Glomerular endothelial cell (primary cell): ENCODE measurements around the gene PCDH1. TPM values are rescaled to one million over a fixed set of nuclear protein-coding genes. Genes with fewer than 3 reads are reported as not detected.
"Not testable (repeated sequence)": the region's sequence is repeated elsewhere in the genome, so short reads cannot be mapped to it uniquely, and the experiment has no call there.

ENCODE experiments used
- DNase-seq: peaks from one replicate; pipeline ENCODE4 v3.0.0-alpha.2; 2011; ENCODE audit warnings: low read depth, low spot score; ENCODE audit errors: extremely low read depth
- total RNA-seq: library from RNA; depleted of rRNA; stranded (reverse); fragments of >200 nt; gene quantifications from 2 replicates; pipeline ENCODE4 v1.2.3, GENCODE V29; 2015

PCDH1 gene
- total RNA-seq, 1 donor from 2014 or later, result 479 TPM

DNA sequence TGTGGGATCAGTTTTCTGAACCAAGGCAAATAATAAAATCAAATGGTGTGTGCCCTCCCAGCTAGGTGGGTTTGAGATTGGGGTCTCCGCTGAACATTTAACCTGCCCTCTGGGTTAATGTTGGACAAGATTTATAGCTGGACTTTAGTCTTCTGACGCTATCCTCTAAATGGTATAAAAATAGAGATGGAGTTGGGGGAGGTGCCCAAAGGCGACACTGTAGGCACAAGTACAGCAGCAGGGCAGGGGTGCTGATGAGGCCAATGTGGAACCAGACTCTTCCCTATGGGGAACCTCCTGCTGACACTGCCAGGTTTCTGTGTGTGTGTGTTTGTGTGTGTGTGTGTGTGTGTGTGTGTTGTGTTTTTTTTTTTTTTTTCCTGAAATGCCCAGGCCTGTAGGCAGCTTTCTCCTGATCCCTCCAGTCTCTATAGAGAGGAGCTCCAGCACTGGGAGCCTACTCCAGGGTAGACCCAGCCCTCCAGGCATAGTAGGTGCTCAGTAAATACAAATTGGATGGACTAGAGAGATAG, 37.9 kb downstream of the PCDH1 start:
- DNase-seq, result no peak

DNA sequence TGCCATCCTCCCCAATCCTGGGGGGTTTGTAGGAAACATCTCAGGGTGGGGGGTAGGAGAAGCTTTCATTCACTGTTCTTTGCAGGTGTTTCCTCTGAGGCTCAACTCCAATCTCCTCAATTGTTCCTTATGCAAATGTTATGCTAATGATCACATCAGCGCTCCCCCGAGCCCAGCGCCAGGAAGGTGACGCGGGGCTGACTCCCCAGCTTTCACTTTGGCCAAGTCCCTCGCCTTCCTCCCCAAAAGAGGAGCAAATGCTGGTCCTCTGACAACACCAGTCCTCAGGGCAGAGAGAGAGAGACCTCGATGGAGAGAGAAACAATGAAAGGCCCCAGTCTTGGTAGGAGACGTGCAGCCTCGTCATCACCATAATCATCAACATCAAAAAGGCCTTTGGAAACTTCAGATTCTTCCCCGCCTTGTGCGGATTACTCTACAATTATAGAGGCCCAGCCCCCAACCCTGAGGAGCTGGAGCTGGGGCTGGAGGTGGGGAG, 39.1 kb downstream of the PCDH1 start:
- DNase-seq, result peak; percentile 76

DNA sequence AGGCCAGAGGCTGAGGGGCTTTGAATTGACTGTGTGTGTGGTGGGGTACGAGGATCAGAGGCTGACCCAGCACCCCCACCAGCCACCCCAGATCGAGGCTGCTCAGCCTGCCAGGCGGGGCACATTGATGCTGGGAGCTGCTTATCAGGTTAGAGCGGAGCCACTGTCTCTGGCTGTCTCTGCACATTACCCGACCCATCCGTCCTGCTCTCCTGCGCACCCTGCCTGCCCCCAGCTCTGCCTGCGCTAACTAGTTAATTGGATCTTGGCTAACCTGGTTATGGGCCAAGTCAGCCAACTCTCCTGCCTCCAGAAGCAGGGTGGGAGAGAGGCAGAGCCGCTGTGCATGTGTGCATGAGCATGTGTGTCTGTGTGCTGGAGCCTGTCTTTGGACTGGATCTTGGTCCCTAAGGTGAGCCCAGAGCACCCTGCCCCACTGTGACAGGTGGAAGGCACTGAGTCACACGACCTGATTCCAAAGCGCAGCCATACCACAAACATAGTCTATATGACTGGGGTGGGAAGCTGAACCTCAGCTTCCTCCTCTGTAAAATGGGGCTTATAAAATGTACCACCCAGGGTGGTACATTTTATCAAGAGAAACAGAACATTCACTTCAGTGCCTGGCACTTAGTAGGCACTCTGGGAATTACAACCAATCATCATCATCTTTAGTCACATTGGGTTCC, 39.7 kb downstream of the PCDH1 start:
- DNase-seq, result no peak

DNA sequence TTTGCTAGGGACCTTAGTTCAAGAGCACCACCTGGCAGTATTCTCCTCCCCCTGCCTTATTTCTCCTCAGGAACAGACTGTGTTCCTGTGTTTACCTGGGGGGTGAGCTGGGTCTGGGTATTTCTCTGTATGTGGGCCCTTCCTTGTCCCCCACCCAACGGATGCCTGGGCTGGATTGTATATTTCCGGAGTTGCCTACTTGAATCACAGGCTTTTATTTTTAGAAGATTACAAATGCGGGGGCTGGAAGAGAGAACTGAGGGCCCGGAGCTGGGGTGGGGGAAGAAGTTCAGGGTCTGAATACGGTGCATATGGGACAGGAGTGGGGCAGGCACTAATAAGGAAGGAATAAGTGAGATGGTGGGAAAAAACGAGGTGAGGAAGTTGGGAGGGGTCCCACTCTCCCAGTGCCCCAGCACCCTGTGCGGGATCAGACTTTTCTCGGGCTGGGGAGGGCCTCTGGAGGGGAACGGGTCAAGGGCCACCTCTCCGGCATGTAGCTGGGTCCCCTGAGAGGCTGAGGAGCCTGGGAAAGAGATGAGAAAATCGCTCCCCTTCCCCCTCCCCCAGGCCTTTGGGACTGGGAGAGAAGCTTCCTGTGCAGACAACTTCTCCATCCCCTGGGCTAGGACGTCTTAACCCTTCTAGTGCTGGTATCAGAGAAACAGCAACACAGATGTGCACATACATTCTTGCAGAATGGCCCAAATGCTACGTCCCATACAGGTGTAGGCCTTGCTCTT, 42.1 kb downstream of the PCDH1 start:
- no peak for DNase-seq

DNA sequence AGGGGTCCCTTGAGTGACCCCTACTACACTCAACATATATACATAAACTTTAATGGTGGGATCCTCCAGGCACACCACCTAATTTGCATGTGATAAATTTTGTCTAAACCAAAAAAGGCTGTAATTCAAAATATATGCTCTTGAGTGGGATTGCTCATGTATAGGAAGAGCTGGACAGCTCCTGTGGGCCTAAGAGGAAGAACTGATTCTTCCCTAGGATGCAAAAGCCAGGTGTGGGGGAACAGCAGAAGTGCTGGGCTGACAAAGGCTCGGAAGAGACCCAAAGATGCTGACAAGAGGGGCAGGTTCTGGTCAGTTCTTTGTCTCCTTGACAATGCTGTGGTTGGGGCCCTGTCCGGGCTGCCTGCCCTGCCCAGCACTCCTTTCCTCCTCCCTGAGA, 43.9 kb downstream of the PCDH1 start:
- DNase-seq, result no peak

DNA sequence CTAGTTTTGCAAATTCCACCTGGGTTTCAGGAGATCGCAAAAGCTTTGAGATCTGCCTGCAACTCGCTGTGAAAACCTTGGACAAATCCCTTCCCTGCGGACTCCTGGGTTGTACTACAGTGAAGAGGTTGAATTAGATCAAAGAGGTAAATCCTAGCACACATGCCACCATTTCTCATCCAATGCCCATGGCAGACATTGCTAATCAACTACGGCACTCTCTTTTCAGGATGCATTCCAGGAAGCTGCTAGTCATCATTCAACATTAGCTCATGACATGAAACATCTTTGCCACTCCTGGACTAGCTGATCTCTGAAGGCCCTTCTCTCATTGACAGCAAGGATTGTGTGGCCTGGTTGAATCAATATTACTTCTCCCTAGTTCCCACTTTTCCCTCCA, 46.1 kb downstream of the PCDH1 start:
- DNase-seq, result no peak

DNA sequence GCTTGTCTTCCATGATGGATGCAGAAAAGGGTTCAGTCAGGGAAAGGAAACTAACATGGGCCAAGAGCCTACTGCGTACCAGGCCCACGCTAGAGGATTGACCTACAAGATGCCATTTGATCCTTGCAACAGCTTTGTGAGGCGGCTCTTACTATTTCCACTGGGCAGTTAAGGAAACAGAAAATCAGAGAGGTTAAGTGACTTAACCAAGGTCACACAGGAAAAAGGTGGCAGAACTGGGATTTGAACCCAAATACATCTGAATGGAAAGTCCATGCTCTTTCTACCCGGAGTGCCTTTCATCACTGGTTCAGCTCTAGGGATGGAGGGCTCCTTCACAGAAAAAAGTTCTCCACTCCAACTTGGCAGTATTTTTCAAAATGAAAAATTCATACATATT, 50.0 kb downstream of the PCDH1 start:
- no peak for DNase-seq

DNA sequence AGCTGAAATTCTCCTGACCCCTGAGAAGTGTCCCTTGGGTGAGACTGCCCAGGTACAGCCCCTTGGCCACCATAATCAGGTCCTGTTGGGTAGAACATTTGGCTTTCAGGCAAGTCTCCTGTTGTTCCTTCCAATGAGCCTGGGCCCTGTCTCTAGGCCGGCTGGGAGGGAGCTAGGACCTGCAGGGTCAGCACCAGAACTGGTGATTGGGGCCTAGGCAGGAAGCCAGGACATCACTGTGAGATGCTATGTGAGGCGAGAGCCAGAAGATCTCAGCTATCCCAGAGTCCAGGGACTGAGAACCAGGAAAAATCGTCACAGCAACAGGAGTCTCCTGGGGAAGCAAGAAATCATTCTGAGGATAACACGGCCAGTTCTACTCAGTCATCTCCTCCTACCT, 51.5 kb downstream of the PCDH1 start:
- no peak for DNase-seq

DNA sequence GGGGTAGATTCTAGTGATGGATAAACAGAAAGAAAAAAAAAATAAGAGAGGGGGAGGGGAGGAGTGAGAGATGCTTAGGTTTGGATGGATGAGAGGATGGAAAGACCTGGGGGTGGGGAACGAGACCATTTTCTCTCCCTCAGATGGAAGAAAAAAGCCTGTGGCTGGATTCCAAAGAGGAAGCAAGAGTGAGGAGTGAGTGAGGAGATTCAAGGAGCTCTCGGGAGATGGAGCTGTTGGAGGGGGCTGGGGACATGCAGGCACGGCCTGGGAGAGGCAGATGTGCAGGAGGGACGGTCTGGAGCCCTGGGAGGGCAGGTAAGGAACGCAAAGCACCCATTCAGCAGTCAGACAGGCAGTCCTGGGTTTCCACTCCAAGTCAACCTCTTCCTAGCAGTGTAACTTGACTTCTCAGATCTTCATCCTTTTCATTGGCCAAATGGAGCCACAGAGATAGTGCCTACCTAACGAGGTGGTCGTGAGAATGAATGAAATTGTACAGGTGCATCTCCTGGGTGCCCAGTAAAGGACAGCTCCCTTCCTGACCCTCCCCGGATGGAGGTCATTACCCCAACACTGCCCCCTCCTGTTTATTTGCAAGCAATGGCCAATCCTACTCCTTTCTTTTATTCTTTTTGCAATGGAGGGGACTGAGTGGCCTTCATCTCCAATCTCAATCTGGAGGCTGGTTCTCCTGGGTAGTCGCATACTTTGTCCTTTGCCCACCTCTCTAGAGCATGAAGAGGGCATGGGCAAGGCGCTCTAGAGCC, 52.2 kb downstream of the PCDH1 start:
- no peak for DNase-seq

DNA sequence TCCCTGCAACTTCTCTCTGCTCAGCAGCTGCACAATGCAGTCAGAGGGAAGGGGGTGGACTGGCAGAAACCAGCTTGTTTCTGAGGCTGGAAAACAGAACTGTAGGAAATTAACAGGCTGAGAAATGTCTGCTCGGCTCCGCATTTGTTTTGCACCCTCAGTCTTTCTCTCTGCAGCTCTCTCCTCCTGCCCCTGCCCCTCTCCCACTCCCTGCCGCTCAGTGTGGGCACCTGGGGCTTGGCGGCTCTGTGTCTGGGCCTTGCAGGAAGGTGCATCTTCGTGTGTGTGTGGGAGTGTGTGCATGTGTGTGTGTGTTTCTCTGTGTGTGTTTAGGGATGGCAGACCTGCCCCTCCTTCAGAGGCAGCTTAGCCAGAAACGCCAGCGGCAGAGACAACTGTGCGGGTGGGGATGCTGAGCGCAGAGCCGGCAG, 53.0 kb downstream of the PCDH1 start:
- no peak for DNase-seq

DNA sequence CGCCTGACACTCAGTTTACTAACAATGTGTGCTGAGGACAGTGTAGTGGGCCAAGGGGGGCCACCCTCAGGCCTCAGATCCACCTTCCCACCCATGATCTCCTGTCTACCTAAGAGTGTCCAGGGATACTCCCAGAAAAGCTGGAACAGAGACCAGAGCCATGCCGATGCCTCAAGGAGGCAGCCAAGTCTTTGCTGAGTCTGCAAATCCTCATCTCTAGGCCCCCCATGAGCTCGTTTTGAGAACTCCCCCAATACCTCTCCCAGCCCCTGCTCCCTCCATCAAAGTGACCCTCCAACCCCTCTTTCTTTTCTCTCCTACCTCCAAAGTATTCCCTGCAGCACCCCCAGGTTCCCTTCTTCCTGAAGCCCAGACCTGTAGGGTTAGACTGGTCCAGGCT, 53.5 kb downstream of the PCDH1 start:
- DNase-seq, result no peak

DNA sequence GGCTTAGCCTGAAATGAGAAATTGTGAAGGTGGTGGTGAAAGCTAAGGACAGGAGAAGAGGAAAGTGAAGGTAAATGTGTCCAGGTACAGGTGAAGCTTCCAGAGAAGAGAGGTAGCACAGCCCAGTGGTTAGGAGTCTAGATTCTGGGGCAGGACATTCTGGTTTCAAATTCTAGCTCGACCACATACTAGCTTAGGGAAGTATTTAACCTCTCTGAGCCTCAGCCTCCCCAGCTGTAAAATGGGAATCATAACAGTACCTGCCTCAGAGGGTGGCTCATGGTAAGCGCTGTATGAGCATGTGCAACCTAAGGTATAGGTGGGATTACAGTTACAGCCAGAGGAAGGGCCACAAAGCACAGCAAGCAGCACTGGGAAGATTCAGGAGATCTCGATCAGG, 55.2 kb downstream of the PCDH1 start:
- DNase-seq, result no peak

DNA sequence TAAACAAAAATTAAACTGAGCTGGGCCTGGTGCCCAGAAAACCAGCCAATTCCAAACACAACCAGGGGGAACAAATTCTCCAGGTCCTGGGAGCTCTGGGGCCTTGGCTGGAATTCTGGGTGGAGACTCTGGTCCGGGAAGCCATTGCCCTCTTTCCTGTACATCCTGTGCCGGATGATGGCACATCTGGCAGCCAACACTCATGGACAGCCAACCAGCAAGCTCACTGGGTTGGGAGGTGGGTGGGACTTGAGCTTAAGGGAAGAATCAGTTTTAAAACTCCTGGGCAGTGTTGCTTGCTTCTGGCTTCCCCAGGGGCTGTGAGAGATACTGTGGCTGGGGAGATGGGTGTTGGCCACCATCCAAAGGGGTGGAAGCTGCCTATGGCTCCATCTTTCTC, 56.1 kb downstream of the PCDH1 start:
- no peak for DNase-seq

DNA sequence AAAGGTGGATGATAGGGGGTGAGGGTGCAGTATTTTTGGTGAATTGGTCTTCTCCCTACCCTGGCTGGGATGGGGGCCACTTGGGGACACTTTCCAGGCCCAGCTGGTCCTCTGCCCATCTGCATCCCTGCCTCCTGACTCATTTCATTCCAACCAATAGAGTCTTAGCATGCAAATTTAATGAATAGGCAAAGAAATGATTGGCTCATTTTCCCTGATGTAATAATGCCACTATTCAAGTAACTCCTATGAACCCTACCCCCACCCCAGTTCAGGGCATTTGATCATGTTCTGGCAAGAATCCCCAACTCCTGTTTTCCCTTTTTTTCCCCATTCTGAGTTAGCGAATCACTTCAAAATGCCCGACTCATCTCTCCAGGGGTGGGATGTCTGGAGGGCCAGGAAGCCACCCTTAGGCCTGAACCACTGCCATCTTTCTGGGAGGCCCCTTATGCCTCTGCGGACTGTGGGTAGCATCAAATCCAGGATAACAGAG, 56.7 kb downstream of the PCDH1 start:
- no peak for DNase-seq

DNA sequence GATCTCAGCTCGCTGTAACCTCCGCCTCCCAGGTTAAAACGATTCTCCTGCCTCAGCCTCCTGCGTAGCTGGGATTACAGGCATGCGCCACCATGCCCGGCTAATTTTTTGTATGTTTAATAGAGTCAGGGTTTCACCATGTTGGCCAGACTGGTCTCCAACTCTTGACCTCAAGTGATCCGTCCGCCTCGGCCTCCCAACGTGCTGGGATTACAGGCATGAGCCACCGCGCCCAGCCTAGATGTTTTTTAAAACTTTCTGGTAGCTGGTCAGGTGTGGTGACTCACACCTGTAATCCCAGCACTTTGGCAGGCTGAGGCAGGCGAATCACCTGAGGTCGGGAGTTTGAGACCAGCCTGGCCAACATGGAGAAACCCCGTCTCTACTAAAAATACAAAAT, 57.5 kb downstream of the PCDH1 start:
- not testable (repeated sequence) for DNase-seq

DNA sequence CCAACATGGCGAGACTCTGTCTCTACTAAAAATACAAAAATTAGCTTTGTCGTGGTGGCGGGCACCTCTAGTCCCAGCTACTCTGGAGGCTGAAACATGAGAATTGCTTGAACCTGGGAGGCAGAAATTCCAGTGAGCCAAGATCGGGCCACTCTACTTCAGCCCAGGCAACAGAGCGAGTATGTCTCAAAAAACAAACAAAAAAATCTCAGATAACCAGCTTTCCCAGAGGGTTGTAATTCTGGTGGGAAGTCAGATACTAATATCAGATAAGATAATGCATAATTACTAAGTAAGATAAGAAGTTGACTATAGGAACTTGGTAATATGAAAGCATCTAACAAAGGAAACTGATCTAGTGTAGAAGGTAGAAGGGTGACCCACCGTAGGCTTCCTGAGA, 60.6 kb downstream of the PCDH1 start:
- DNase-seq, result no peak

DNA sequence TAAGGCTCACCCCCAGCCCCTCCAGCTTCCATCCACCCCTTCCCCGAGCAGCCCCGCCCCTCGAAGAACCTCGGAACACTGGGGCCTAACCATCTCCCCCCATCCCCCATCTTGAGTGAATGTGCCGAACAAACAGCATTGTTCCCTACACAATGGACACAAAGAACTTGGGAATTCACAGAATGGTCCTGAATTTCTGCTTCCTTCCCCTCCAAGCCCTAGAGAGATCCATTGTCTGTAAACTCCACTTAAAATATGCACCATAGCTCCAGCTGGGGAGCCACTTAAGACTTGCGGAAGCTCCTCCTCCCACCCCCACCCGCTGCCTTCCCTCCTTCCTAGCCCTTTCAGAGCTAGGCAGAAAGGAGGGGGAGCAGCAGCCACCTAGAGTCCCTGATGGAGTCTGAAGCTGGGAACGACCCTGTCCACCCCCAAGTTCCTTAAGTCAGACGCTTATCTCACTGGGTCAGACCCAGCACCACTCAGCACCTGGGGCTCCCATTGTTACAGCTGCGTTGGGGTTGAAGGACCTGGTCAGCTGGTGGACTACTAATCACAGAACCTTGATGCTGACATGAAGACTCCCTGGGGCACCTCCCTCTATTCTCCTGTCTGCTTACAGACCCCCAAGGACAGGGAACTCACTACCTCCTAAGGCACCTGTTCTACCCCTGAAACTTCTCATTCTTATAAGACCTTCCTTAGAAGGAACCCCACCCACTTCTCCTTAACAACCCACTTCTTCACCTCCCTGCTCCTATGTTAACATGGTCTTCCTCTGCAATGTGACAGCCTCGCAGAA, 61.4 kb downstream of the PCDH1 start:
- DNase-seq, result no peak

DNA sequence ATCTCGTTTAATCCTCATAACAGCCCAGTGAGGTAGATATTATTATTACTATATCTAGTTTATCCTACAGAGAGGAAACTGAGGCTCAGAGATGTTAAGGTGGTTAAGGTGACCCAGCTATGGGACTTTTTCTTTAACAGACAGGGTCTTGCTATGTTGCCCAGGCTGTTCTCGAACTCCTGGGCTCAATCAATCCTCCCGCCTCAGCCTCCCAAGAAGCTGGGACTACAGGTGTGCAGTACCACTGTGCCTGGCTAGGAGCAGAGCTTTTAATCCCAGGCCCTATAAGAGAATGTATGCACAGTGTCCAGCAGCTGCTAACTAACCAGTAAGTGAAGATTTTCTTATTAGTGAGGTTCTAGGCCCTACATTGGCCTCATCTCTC, 62.4 kb downstream of the PCDH1 start:
- no peak for DNase-seq

DNA sequence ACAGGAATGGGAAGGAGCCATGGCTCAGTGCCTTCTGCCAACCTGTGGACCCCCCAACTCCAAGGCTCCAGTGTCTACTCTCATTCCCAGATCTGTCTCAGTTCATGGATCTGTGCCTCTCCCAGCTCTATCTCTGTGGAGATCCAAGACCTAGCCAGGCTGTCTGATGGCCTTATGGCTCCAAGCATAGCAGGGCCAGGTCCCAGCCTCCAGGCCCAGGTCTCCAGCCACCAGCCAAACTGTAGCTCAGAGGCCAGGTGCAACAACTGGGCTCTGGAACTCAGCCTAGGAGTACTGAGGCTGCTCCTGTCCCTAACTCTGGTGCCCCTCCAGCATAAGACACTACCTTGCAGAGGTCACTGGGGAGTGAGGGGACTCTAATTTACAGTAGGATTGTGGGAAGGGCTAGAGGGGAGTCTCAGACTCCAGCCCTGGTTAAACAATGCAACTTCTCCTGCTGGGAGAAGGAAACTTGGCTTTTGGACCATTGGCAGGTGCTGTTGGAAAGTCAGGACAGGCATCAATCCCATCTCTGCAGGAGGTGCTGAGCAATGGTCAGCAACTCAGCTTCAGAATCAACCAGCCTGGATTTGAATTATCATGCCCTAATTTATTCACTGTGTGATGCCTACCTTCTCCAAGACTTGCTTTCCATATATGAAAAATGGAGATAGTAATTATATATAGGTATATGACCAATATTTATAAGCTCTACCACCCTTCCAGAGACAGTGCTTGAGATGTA, 63.0 kb downstream of the PCDH1 start:
- no peak for DNase-seq
